SK-N-SH treated with all-trans-retinoic acid at 6 μM for 48 hours (cell line): Measurements from ENCODE around the gene HADH.

Source experiments
- ATAC-seq: fragments of 200-7000 bp; cut with Tn5 transposase; 3 replicates; pipeline ENCODE4 v1.9.1; 2020; ENCODE audit warnings: mild to moderate bottlenecking, moderate library complexity
- BACH2 ChIP-seq: fragments of 250-450 bp; sonication (Bioruptor Pico); IDR thresholded peaks from 2 replicates; pipeline ENCODE4 v1.9.0; 2021; ENCODE audit warnings: mild to moderate bottlenecking, borderline replicate concordance
- ESRRG ChIP-seq: fragments of 250-450 bp; sonication (Bioruptor Pico); IDR thresholded peaks from 2 replicates; pipeline ENCODE4 v1.6.1; 2021; ENCODE audit warnings: mild to moderate bottlenecking
- GLIS3 ChIP-seq: fragments of 250-450 bp; sonication (Bioruptor Pico); IDR thresholded peaks from 2 replicates; pipeline ENCODE4 v1.5.0; 2020; ENCODE audit warnings: mild to moderate bottlenecking, moderate library complexity
- OSR1 ChIP-seq: fragments of 250-450 bp; sonication (Bioruptor Pico); IDR thresholded peaks from 2 replicates; pipeline ENCODE4 v1.8.0; 2022; ENCODE audit warnings: moderate library complexity, mild to moderate bottlenecking, inconsistent platforms
- PPARA ChIP-seq: fragments of 250-450 bp; sonication (Bioruptor Pico); IDR thresholded peaks from 2 replicates; pipeline ENCODE4 v1.5.0; 2020; ENCODE audit warnings: mild to moderate bottlenecking, borderline replicate concordance
- SNAI2 ChIP-seq: fragments of 250-450 bp; sonication (Bioruptor Pico); IDR thresholded peaks from 2 replicates; pipeline ENCODE4 v1.5.0; 2020; ENCODE audit warnings: mild to moderate bottlenecking, moderate library complexity
- TCF4 ChIP-seq: fragments of 250-450 bp; sonication (Bioruptor Pico); IDR thresholded peaks from 2 replicates; pipeline ENCODE4 v1.8.0; 2021; ENCODE audit warnings: mild to moderate bottlenecking, moderate library complexity, borderline replicate concordance
- ZFP3 ChIP-seq: fragments of 250-450 bp; sonication (Bioruptor Pico); IDR thresholded peaks from 2 replicates; pipeline ENCODE4 v1.5.0; 2020; ENCODE audit warnings: mild to moderate bottlenecking, moderate library complexity
- ZFP30 ChIP-seq: fragments of 450-650 bp; formaldehyde crosslinking; IDR thresholded peaks from 2 replicates; pipeline ENCODE4 v1.5.0; 2022; ENCODE audit warnings: mild to moderate bottlenecking, moderate library complexity
- ZNF565 ChIP-seq: fragments of 450-650 bp; formaldehyde crosslinking; conservative IDR thresholded peaks from 2 replicates; pipeline ENCODE4 v1.5.0; 2020; ENCODE audit warnings: low read depth, mild to moderate bottlenecking, moderate library complexity
- ZNF70 ChIP-seq: fragments of 450-650 bp; formaldehyde crosslinking; IDR thresholded peaks from 2 replicates; pipeline ENCODE4 v1.5.0; 2020; ENCODE audit warnings: mild to moderate bottlenecking, moderate library complexity
- ZNF8 ChIP-seq: fragments of 450-650 bp; formaldehyde crosslinking; IDR thresholded peaks from 2 replicates; pipeline ENCODE4 v1.5.0; 2020; ENCODE audit warnings: mild to moderate bottlenecking, moderate library complexity
- TF ChIP-seq, protein P1 (sequence below): fragments of 250-450 bp; sonication (Bioruptor Pico); IDR thresholded peaks from 2 replicates; pipeline ENCODE4 v1.8.0; 2020; ENCODE audit warnings: mild to moderate bottlenecking, moderate library complexity, borderline replicate concordance
- TF ChIP-seq, protein P2 (sequence below): fragments of 250-450 bp; sonication (Bioruptor Pico); IDR thresholded peaks from 2 replicates; pipeline ENCODE4 v1.5.1; 2020; ENCODE audit warnings: low read depth, mild to moderate bottlenecking, moderate library complexity
- TF ChIP-seq, protein P3 (sequence below): fragments of 250-450 bp; sonication (Bioruptor Pico); IDR thresholded peaks from 2 replicates; pipeline ENCODE4 v1.5.1; 2021; ENCODE audit warnings: mild to moderate bottlenecking, moderate library complexity
- TF ChIP-seq, protein P4 (sequence below): fragments of 250-450 bp; sonication (Bioruptor Pico); IDR thresholded peaks from 2 replicates; pipeline ENCODE4 v1.8.0; 2021; ENCODE audit warnings: low read depth, mild to moderate bottlenecking, moderate library complexity, borderline replicate concordance
- TF ChIP-seq, protein P5 (sequence below): fragments of 250-450 bp; sonication (Bioruptor Pico); IDR thresholded peaks from 2 replicates; pipeline ENCODE4 v1.5.0; 2020; ENCODE audit warnings: mild to moderate bottlenecking, moderate library complexity

HADH gene

DNA sequence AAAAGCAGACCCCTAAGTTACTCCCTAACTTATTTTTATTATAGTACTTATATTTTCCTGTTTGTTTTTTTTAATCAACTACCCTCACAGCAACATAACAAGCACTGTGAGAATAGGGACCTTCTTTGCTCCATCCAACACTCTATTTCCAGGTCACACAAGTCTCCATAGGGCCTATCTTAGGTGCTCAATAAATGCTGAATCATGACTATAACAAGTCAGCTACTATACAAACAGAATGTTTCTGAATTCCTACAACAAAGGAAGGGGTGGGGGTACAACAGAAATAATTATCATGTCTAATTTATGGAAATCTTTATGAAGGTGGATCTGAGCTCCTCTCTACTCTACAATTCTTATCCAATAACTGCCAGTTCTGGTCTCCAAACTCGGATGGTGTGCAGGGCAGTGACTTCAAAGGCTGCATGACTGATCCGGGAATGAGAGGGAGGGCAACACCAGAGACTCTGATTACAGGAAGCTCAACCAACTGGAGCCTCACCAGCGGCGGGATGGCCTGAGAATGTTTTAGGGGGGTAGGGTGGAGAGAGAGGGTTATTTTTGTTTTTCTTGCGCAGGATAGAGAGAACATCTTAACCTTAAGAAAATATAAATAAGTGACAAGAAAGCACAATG, 71.1 kb downstream of the HADH start:
- no peak for ATAC-seq
- TF ChIP-seq, protein P1, sequence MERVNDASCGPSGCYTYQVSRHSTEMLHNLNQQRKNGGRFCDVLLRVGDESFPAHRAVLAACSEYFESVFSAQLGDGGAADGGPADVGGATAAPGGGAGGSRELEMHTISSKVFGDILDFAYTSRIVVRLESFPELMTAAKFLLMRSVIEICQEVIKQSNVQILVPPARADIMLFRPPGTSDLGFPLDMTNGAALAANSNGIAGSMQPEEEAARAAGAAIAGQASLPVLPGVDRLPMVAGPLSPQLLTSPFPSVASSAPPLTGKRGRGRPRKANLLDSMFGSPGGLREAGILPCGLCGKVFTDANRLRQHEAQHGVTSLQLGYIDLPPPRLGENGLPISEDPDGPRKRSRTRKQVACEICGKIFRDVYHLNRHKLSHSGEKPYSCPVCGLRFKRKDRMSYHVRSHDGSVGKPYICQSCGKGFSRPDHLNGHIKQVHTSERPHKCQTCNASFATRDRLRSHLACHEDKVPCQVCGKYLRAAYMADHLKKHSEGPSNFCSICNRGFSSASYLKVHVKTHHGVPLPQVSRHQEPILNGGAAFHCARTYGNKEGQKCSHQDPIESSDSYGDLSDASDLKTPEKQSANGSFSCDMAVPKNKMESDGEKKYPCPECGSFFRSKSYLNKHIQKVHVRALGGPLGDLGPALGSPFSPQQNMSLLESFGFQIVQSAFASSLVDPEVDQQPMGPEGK: no peak
- TF ChIP-seq, protein P2, sequence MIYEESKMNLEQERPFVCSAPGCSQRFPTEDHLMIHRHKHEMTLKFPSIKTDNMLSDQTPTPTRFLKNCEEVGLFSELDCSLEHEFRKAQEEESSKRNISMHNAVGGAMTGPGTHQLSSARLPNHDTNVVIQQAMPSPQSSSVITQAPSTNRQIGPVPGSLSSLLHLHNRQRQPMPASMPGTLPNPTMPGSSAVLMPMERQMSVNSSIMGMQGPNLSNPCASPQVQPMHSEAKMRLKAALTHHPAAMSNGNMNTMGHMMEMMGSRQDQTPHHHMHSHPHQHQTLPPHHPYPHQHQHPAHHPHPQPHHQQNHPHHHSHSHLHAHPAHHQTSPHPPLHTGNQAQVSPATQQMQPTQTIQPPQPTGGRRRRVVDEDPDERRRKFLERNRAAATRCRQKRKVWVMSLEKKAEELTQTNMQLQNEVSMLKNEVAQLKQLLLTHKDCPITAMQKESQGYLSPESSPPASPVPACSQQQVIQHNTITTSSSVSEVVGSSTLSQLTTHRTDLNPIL (CRISPR knock-in tag): no peak
- no peak for TF ChIP-seq ZNF70
- TF ChIP-seq, protein P3, sequence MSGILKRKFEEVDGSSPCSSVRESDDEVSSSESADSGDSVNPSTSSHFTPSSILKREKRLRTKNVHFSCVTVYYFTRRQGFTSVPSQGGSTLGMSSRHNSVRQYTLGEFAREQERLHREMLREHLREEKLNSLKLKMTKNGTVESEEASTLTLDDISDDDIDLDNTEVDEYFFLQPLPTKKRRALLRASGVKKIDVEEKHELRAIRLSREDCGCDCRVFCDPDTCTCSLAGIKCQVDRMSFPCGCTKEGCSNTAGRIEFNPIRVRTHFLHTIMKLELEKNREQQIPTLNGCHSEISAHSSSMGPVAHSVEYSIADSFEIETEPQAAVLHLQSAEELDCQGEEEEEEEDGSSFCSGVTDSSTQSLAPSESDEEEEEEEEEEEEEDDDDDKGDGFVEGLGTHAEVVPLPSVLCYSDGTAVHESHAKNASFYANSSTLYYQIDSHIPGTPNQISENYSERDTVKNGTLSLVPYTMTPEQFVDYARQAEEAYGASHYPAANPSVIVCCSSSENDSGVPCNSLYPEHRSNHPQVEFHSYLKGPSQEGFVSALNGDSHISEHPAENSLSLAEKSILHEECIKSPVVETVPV (CRISPR knock-in tag): no peak
- no peak for TF ChIP-seq OSR1 (CRISPR knock-in tag)
- no peak for TF ChIP-seq BACH2 (CRISPR knock-in tag)
- TF ChIP-seq ZNF565 (CRISPR knock-in tag): no peak
- TF ChIP-seq ZNF8: no peak
- TF ChIP-seq SNAI2 (CRISPR knock-in tag): no peak
- TF ChIP-seq ZFP30 (CRISPR knock-in tag): no peak
- no peak for TF ChIP-seq ZFP3 (CRISPR knock-in tag)
- TF ChIP-seq ESRRG (CRISPR knock-in tag): no peak
- TF ChIP-seq PPARA (CRISPR knock-in tag): no peak
- TF ChIP-seq, protein P4, sequence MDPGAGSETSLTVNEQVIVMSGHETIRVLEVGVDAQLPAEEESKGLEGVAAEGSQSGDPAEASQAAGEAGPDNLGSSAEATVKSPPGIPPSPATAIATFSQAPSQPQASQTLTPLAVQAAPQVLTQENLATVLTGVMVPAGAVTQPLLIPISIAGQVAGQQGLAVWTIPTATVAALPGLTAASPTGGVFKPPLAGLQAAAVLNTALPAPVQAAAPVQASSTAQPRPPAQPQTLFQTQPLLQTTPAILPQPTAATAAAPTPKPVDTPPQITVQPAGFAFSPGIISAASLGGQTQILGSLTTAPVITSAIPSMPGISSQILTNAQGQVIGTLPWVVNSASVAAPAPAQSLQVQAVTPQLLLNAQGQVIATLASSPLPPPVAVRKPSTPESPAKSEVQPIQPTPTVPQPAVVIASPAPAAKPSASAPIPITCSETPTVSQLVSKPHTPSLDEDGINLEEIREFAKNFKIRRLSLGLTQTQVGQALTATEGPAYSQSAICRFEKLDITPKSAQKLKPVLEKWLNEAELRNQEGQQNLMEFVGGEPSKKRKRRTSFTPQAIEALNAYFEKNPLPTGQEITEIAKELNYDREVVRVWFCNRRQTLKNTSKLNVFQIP (CRISPR knock-in tag): no peak
- TF ChIP-seq, all 23 proteins: peak for 0

DNA sequence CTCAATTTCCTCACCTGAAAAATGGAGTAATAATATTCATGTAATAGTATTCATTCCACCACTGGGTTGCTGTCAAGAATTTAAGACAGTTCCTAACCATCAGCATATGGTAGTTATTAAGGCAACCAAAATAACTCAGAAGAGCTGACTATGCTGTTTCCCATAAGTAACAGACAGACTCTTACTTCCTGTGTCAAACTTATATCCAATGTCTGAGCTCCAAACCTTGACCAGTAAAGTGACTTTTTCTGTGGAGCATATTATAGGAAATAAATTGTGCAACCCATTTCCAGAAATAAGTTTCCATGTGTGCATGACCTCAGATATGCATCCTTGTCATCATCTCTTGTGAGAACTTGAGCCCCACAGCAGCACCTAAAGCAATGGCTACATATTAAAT, 78.8 kb downstream of the HADH start:
- TF ChIP-seq OSR1 (CRISPR knock-in tag) (no peak), ZFP3 (CRISPR knock-in tag) (no peak), ZFP30 (CRISPR knock-in tag) (no peak), ZNF565 (CRISPR knock-in tag) (no peak), TCF4 (CRISPR knock-in tag) (no peak), GLIS3 (CRISPR knock-in tag) (no peak)
- TF ChIP-seq, protein P4 (CRISPR knock-in tag): no peak
- TF ChIP-seq, protein P1: no peak
- TF ChIP-seq, protein P5, sequence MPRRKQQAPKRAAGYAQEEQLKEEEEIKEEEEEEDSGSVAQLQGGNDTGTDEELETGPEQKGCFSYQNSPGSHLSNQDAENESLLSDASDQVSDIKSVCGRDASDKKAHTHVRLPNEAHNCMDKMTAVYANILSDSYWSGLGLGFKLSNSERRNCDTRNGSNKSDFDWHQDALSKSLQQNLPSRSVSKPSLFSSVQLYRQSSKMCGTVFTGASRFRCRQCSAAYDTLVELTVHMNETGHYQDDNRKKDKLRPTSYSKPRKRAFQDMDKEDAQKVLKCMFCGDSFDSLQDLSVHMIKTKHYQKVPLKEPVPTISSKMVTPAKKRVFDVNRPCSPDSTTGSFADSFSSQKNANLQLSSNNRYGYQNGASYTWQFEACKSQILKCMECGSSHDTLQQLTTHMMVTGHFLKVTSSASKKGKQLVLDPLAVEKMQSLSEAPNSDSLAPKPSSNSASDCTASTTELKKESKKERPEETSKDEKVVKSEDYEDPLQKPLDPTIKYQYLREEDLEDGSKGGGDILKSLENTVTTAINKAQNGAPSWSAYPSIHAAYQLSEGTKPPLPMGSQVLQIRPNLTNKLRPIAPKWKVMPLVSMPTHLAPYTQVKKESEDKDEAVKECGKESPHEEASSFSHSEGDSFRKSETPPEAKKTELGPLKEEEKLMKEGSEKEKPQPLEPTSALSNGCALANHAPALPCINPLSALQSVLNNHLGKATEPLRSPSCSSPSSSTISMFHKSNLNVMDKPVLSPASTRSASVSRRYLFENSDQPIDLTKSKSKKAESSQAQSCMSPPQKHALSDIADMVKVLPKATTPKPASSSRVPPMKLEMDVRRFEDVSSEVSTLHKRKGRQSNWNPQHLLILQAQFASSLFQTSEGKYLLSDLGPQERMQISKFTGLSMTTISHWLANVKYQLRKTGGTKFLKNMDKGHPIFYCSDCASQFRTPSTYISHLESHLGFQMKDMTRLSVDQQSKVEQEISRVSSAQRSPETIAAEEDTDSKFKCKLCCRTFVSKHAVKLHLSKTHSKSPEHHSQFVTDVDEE: no peak
- no peak for ATAC-seq
